ENCODE results near the gene NAPEPLD. TPM values are rescaled to one million over a fixed set of nuclear protein-coding genes. Genes with fewer than 3 reads are reported as not detected.
"Not testable (repeated sequence)": the region's sequence is repeated elsewhere in the genome, so short reads cannot be mapped to it uniquely, and the experiment has no call there.

The NAPEPLD gene
- 9.6 and 10.7 TPM in 2 replicates for total RNA-seq

DNA sequence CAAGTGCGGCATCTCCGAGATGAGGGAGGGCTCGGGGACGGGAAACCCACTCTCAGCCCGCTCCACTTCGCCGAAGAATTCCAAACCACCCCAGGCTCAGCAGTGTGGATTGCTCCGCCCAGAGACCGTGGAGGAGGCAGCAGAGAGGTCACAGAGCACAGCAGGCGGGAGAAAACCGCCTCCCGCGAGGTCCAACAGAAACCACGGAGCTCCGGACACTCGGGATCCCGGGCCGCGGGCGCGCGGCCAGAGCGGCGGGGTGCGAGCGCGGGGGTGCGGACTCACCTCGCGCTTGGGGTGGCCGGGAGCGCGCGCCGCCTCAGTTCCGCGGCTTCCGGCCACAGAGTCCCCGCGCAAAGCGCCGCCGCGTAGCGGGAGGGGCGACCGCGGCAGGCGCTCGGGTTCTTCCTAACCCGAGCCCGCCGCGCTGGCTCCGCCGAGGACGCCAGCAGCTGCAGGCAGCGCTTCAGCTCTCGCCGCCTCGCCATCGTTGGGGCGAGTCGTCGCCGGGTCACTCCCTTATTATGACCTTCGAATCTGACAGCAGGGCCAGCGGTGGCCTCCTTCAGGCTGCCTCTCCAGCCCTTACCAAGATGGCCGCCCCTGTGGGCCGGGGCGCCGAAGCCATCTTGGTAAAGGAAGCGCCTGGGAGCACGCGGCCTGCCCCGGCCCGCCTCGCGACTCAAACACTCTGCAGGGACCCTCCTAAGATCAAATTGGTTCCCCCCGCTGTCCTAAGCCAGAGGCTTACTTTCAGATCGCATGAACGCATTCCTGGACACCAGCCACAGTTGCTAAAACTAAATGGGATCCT lies at the start of gene NAPEPLD:
NAPEPLD (minus strand) TSS at position 106 of the 814 bp plus-strand sequence. CDS start 20,323 bp downstream, outside the sequence.
- Mint-ChIP-seq H3K9me3 (no peaks in the 10 kb centered on the region), H3K27me3 (ENCODE audit: low read depth) (no peaks in the 10 kb centered on the region), H3K4me1 (ENCODE audit: low read depth) (peaks cover 35% of the 10 kb centered on the region), H3K4me3 (ENCODE audit: low read depth) (peak within 1 kb of the TSS; percentile 97), H3K36me3 (ENCODE audit: low read depth) (peaks cover 6% of the 10 kb centered on the region), H3K27ac (peak within 1 kb of the TSS; percentile 97)
- peak; percentile 70 for DNase-seq (ENCODE audit: low spot score)
- intact Hi-C loops (cut with micrococcal nuclease): loop anchor here (1.0 to 5.0 kb wide), 2 partner anchors 74 to 193 kb away; partner anchors contain the start of genes ARMC10 and DNAJC2

DNA sequence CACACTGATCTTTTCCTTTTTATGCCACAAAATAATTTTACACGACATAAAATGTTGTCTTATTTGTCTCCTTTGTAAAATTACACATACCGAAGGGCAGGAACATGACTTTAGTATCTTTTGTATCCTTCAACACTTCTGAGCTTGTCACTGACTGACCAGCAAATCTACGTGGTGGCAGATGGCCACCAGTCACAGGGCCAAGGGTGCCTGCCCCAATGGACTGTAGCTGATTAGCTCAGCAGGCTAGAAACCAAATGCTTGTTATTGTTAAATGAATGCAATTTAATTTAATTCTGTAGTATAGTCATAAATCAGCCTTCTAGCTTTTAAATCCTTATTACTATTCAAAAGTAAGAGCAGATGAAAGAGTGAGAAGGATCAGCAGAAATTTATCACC lies 49.2 kb upstream of the NAPEPLD start:
- peaks cover 13% of the 10 kb centered on the region for H3K27me3 Mint-ChIP-seq (ENCODE audit: low read depth)
- intact Hi-C loops (cut with micrococcal nuclease); H3K9me3 Mint-ChIP-seq; H3K27ac Mint-ChIP-seq; H3K4me1 Mint-ChIP-seq (ENCODE audit: low read depth); H3K4me3 Mint-ChIP-seq (ENCODE audit: low read depth); H3K36me3 Mint-ChIP-seq (ENCODE audit: low read depth); DNase-seq (ENCODE audit: low spot score): not testable (repeated sequence)

GRCh38 chr7:103195364-103195763 lies 46.5 kb upstream of the NAPEPLD start:
- DNase-seq (ENCODE audit: low spot score); H3K27ac Mint-ChIP-seq; H3K9me3 Mint-ChIP-seq; H3K4me3 Mint-ChIP-seq (ENCODE audit: low read depth); H3K4me1 Mint-ChIP-seq (ENCODE audit: low read depth); H3K36me3 Mint-ChIP-seq (ENCODE audit: low read depth); intact Hi-C loops (cut with micrococcal nuclease): not testable (repeated sequence)
- peaks cover 32% of the 10 kb centered on the region for H3K27me3 Mint-ChIP-seq (ENCODE audit: low read depth)

GRCh38 chr7:103172415-103173146 lies 23.7 kb upstream of the NAPEPLD start:
- intact Hi-C loops (cut with micrococcal nuclease); H3K36me3 Mint-ChIP-seq (ENCODE audit: low read depth); H3K27me3 Mint-ChIP-seq (ENCODE audit: low read depth); H3K9me3 Mint-ChIP-seq; H3K27ac Mint-ChIP-seq; DNase-seq (ENCODE audit: low spot score); H3K4me1 Mint-ChIP-seq (ENCODE audit: low read depth); H3K4me3 Mint-ChIP-seq (ENCODE audit: low read depth): not testable (repeated sequence)

DNA sequence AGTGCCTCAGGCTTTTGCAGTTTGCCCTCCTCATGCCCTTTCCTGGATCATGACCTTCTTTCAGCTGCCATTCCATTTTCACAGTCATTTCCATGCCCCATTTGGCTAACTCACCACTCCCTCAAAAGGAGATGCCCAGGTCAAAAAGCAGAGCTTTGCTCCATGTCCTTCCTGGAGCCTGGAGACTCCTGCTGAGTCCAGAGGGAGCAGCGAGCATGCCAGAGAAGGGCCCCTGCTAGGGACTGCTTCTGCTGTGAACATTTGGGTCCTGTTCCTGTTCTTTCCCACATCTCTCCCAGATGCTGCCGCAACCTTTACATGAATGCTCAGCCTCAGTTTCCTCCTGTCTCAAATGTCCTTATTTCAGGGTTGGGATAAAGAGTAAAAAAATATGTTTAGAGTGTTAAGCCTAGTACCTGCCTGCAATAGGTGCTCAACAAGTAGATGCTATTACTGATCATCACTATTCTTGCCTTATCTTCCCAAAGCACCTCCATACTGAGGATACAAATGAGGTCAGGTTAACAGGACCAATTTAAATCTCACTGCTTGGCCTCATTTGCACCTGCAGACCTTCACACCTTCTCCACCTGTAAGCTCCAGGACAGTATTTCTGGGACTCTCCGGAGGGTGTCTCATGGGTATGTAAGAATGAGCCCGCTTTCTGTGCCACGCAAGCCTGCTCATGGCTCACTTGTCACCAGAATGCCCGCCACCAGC lies 23.0 kb upstream of the NAPEPLD start:
- H3K4me3 Mint-ChIP-seq (ENCODE audit: low read depth); DNase-seq (ENCODE audit: low spot score); intact Hi-C loops (cut with micrococcal nuclease); H3K4me1 Mint-ChIP-seq (ENCODE audit: low read depth); H3K27ac Mint-ChIP-seq; H3K9me3 Mint-ChIP-seq; H3K27me3 Mint-ChIP-seq (ENCODE audit: low read depth); H3K36me3 Mint-ChIP-seq (ENCODE audit: low read depth): not testable (repeated sequence)

GRCh38 chr7:103166921-103167544 lies 18.1 kb upstream of the NAPEPLD start:
- H3K27ac Mint-ChIP-seq; intact Hi-C loops (cut with micrococcal nuclease); DNase-seq (ENCODE audit: low spot score); H3K4me3 Mint-ChIP-seq (ENCODE audit: low read depth); H3K36me3 Mint-ChIP-seq (ENCODE audit: low read depth); H3K4me1 Mint-ChIP-seq (ENCODE audit: low read depth); H3K9me3 Mint-ChIP-seq: not testable (repeated sequence)
- H3K27me3 Mint-ChIP-seq (ENCODE audit: low read depth): peaks cover 13% of the 10 kb centered on the region

GRCh38 chr7:103163087-103163825 lies 14.4 kb upstream of the NAPEPLD start:
- DNase-seq (ENCODE audit: low spot score); H3K27me3 Mint-ChIP-seq (ENCODE audit: low read depth); intact Hi-C loops (cut with micrococcal nuclease); H3K4me3 Mint-ChIP-seq (ENCODE audit: low read depth); H3K4me1 Mint-ChIP-seq (ENCODE audit: low read depth); H3K9me3 Mint-ChIP-seq; H3K36me3 Mint-ChIP-seq (ENCODE audit: low read depth); H3K27ac Mint-ChIP-seq: not testable (repeated sequence)

- intact Hi-C loops (cut with micrococcal nuclease); H3K9me3 Mint-ChIP-seq; DNase-seq (ENCODE audit: low spot score); H3K36me3 Mint-ChIP-seq (ENCODE audit: low read depth); H3K27me3 Mint-ChIP-seq (ENCODE audit: low read depth); H3K27ac Mint-ChIP-seq; H3K4me3 Mint-ChIP-seq (ENCODE audit: low read depth); H3K4me1 Mint-ChIP-seq (ENCODE audit: low read depth): not testable (repeated sequence)
Measured at GRCh38 chr7:103162641-103163040, 13.7 kb upstream of the NAPEPLD start.

- H3K27me3 Mint-ChIP-seq (ENCODE audit: low read depth); H3K27ac Mint-ChIP-seq; H3K4me3 Mint-ChIP-seq (ENCODE audit: low read depth); H3K4me1 Mint-ChIP-seq (ENCODE audit: low read depth); DNase-seq (ENCODE audit: low spot score); H3K36me3 Mint-ChIP-seq (ENCODE audit: low read depth); intact Hi-C loops (cut with micrococcal nuclease); H3K9me3 Mint-ChIP-seq: not testable (repeated sequence)
Measured at GRCh38 chr7:103161998-103162616, 13.2 kb upstream of the NAPEPLD start.

- intact Hi-C loops (cut with micrococcal nuclease); H3K4me3 Mint-ChIP-seq (ENCODE audit: low read depth); H3K27me3 Mint-ChIP-seq (ENCODE audit: low read depth); DNase-seq (ENCODE audit: low spot score); H3K36me3 Mint-ChIP-seq (ENCODE audit: low read depth); H3K9me3 Mint-ChIP-seq; H3K4me1 Mint-ChIP-seq (ENCODE audit: low read depth); H3K27ac Mint-ChIP-seq: not testable (repeated sequence)
Measured at GRCh38 chr7:103159072-103159471, 10.2 kb upstream of the NAPEPLD start.

GRCh38 chr7:103155331-103156024 lies 6.6 kb upstream of the NAPEPLD start:
- H3K36me3 Mint-ChIP-seq (ENCODE audit: low read depth); intact Hi-C loops (cut with micrococcal nuclease); H3K27me3 Mint-ChIP-seq (ENCODE audit: low read depth); H3K27ac Mint-ChIP-seq; H3K9me3 Mint-ChIP-seq; DNase-seq (ENCODE audit: low spot score): not testable (repeated sequence)
- Mint-ChIP-seq H3K4me1 (ENCODE audit: low read depth) (peaks cover 12% of the 10 kb centered on the region), H3K4me3 (ENCODE audit: low read depth) (peak overlapping the region; percentile 52)

Measured in activated T-helper 2 cell treated with anti-CD3 and anti-CD28 coated beads, Interferon-gamma antibody, Interleukin-2, Interleukin-4, amounts not matched to agents 10 μg/mL and 5 μg/mL and 100 μg/mL, durations not matched to agents 14 hours and 24 hours and 36 hours (primary cell).